HepG2 (cell line): Measurements from ENCODE around the gene CAMTA1. TPM values are rescaled to one million over a fixed set of nuclear protein-coding genes. Genes with fewer than 3 reads are reported as not detected.

ENCODE experiments used
- ATAC-seq: fragments of 200-7000 bp; cut with Tn5 transposase; 3 replicates; pipeline ENCODE4 v1.9.1; 2020; ENCODE audit warnings: mild to moderate bottlenecking, moderate library complexity
- BruUV-seq: library from RNA; stranded (reverse); fragments of 400-500 nt; replicated peaks from 2 replicates; lab custom pipeline; 2021; lab: Mats Ljungman, UMichigan
- CTCF ChIA-PET: fragments of 300-600 bp; formaldehyde crosslinking; extraction: SDS; loops from one replicate; lab custom pipeline; 2021; ENCODE audit warnings: low total read pairs, inconsistent platforms, low intra/inter-chr PET ratio; lab: Yijun Ruan, JAX
- POLR2A ChIA-PET: fragments of 350-600 bp; sonication (Branson Sonifier 250); formaldehyde crosslinking; loops from one replicate; lab custom pipeline; 2020; ENCODE audit warnings: antibody characterized with exemption, inconsistent platforms; lab: Yijun Ruan, JAX
- DNase-seq: peaks from one replicate; pipeline ENCODE4 v3.0.0-alpha.2; 2015; ENCODE audit warnings: low spot score
- FAIRE-seq: peaks from 3 replicates; lab custom pipeline; 2011; peaks lifted over from hg19 to GRCh38; lab: Jason Lieb, UNC
- H2AFZ ChIP-seq: one replicate; pipeline ENCODE4 v1.6.1; 2011; ENCODE audit warnings: low read length, inconsistent platforms
- H3K27ac ChIP-seq: fragments of 300-600 bp; 3 replicates; pipeline ENCODE4 v1.8.0; 2011; ENCODE audit warnings: mixed run types, mild to moderate bottlenecking, mixed read lengths, low read length, inconsistent platforms; ENCODE audit not compliant: insufficient read depth; ENCODE audit errors: extremely low read length
- H3K27me3 ChIP-seq, 2 experiments: fragments of 200-600 bp in 1 of 2; 2 replicates in 1 of 2; 3 replicates in 1 of 2; pipeline versions ENCODE4 v1.6.0 to v1.8.0; 2011; ENCODE audit warnings: low read length in 2 of 2, mild to moderate bottlenecking in 2 of 2, moderate library complexity in 2 of 2, inconsistent platforms in 1 of 2; ENCODE audit not compliant: insufficient read depth in 2 of 2, control insufficient read depth in 1 of 2
- H3K36me3 ChIP-seq, 2 experiments: fragments of 200-600 bp in 1 of 2; replicated peaks in 1 of 2; 2 replicates in 1 of 2; 3 replicates in 1 of 2; pipeline versions ENCODE4 v1.5.1 to v1.8.0; 2011; ENCODE audit warnings: low read length in 2 of 2, inconsistent platforms in 1 of 2; ENCODE audit not compliant: insufficient read depth in 2 of 2, control insufficient read depth in 1 of 2
- H3K4me1 ChIP-seq: 2 replicates; pipeline ENCODE4 v1.5.1; 2012; ENCODE audit warnings: low read length, inconsistent platforms; ENCODE audit not compliant: insufficient read depth
- H3K4me2 ChIP-seq: 2 replicates; pipeline ENCODE4 v1.6.0; 2011; ENCODE audit warnings: low read depth, low read length, inconsistent platforms
- H3K4me3 ChIP-seq, 3 experiments: fragments of 200-600 bp in 1 of 3; sonication (generic), shearing (Covaris generic) in 1 of 3; replicated peaks in 1 of 3; 2 replicates each; pipeline ENCODE4 v1.5.1; 2011 to 2016; ENCODE audit warnings: low read length in 3 of 3, inconsistent platforms in 2 of 3, low read depth in 2 of 3, mild to moderate bottlenecking in 2 of 3, control low read depth in 1 of 3, mixed read lengths in 1 of 3; ENCODE audit not compliant: insufficient read depth in 1 of 3
- H3K79me2 ChIP-seq: one replicate; pipeline ENCODE4 v1.6.1; 2011; ENCODE audit warnings: low read length, inconsistent platforms; ENCODE audit not compliant: insufficient read depth
- H3K9ac ChIP-seq: 2 replicates; pipeline ENCODE4 v1.6.0; 2011; ENCODE audit warnings: mild to moderate bottlenecking, low read depth, low read length, inconsistent platforms; ENCODE audit not compliant: insufficient read depth
- H3K9me3 ChIP-seq: 2 replicates; pipeline ENCODE4 v1.5.1; 2012; ENCODE audit warnings: mild to moderate bottlenecking, low read length
- H4K20me1 ChIP-seq: 2 replicates; pipeline ENCODE4 v1.6.0; 2011; ENCODE audit warnings: inconsistent platforms, mild to moderate bottlenecking, low read length, moderate library complexity; ENCODE audit not compliant: insufficient read depth
- ARID3A ChIP-seq: IDR thresholded peaks from 2 replicates; pipeline ENCODE4 v1.6.1; 2012; ENCODE audit warnings: low read depth, low read length, improper control_type of control experiment
- CENPT ChIP-seq: sonication (generic); formaldehyde crosslinking; IDR thresholded peaks from 2 replicates; pipeline ENCODE4 v1.8.0; 2022; ENCODE audit warnings: low read depth, mild to moderate bottlenecking, moderate library complexity, missing genetic modification reagents
- FIP1L1 ChIP-seq: fragments of 200-400 bp; formaldehyde crosslinking; IDR thresholded peaks from 2 replicates; pipeline ENCODE4 v1.6.1; 2018; ENCODE audit warnings: low read depth, mild to moderate bottlenecking, low read length, moderate library complexity, borderline replicate concordance; ENCODE audit not compliant: insufficient read depth
- HCFC1 ChIP-seq: fragments of 150-350 bp; IDR thresholded peaks from 2 replicates; pipeline ENCODE4 v1.6.1; 2014; ENCODE audit warnings: low read depth, low read length
- NPAS2 ChIP-seq: sonication (generic); formaldehyde crosslinking; IDR thresholded peaks from 2 replicates; pipeline ENCODE4 v1.8.0; 2022; ENCODE audit warnings: mild to moderate bottlenecking, missing genetic modification reagents, borderline replicate concordance
- NR2F2 ChIP-seq: IDR thresholded peaks from 2 replicates; pipeline ENCODE4 v1.6.1; 2012; ENCODE audit warnings: low read depth, inconsistent platforms, borderline replicate concordance
- PHF8 ChIP-seq: sonication (generic); formaldehyde crosslinking; IDR thresholded peaks from 2 replicates; pipeline ENCODE4 v1.5.0; 2020; ENCODE audit warnings: missing genetic modification reagents
- RELA ChIP-seq: sonication (generic); formaldehyde crosslinking; IDR thresholded peaks from 2 replicates; pipeline ENCODE4 v1.4.0; 2020; ENCODE audit warnings: missing genetic modification reagents
- SAFB2 ChIP-seq: sonication (generic); formaldehyde crosslinking; IDR thresholded peaks from 2 replicates; pipeline ENCODE4 v1.5.1; 2020; ENCODE audit warnings: missing genetic modification reagents, low read depth, mild to moderate bottlenecking, borderline replicate concordance
- SSRP1 ChIP-seq: IDR thresholded peaks from 2 replicates; pipeline ENCODE4 v1.6.1; 2016; ENCODE audit warnings: control low read depth
- SUZ12 ChIP-seq: fragments of 150-350 bp; IDR thresholded peaks from 2 replicates; pipeline ENCODE4 v1.6.1; 2014; ENCODE audit warnings: low read depth, low read length
- ZNF460 ChIP-seq: sonication (generic); formaldehyde crosslinking; IDR thresholded peaks from 2 replicates; pipeline ENCODE4 v1.5.1; 2020; ENCODE audit warnings: missing genetic modification reagents, mild to moderate bottlenecking, borderline replicate concordance
- ZNF660 ChIP-seq: sonication (generic); formaldehyde crosslinking; IDR thresholded peaks from 2 replicates; pipeline ENCODE4 v1.5.1; 2020; ENCODE audit warnings: mild to moderate bottlenecking, low read depth, missing genetic modification reagents, borderline replicate concordance
- ZNF773 ChIP-seq: sonication (generic); formaldehyde crosslinking; IDR thresholded peaks from 2 replicates; pipeline ENCODE4 v1.4.0; 2020; ENCODE audit warnings: missing genetic modification reagents, borderline replicate concordance
- WGBS: methylation state at CpG from one replicate; pipeline ENCODE4 v1.1.6; 2017; ENCODE audit warnings: low lambda C conversion rate; 5-methylcytosine and 5-hydroxymethylcytosine counted together
- in situ Hi-C: cut with HindIII; loops from 2 replicates; pipeline ENCODE4 v1.10.0; 2017; ENCODE audit warnings: low pct_unique_long_range_greater_than_20kb; ENCODE audit not compliant: extremely low pct_ligation_motif_present
- intact Hi-C: fragments of 100-400 bp; cut with micrococcal nuclease; formaldehyde crosslinking; loops from one replicate; pipeline ENCODE4 v1.10.0; 2022; ENCODE audit not compliant: unreplicated experiment
- polyA plus RNA-seq, 8 experiments: library from polyadenylated mRNA; depleted of rRNA in 3 of 8; stranded (reverse) in 7 of 8; unstranded in 1 of 8; fragments of >200 nt; fragmentation: Illumina TruSeq in 4 of 8; extraction: Trizol in 4 of 8; gene quantifications; 2 replicates each; pipeline versions ENCODE4 v1.2.1 to v1.2.3, GENCODE V29; 2011 to 2016; ENCODE audit warnings: low read depth in 4 of 8, missing spikeins in 1 of 8, mixed read lengths in 1 of 8; ENCODE audit not compliant: insufficient read depth in 1 of 8
- total RNA-seq, 5 experiments: library from RNA; depleted of rRNA; stranded (reverse); fragments of >200 nt; fragmentation: Illumina TruSeq; extraction: Trizol; gene quantifications; 2 replicates each; pipeline ENCODE4 v1.2.3, GENCODE V29; 2016; ENCODE audit warnings: low read depth in 1 of 5

Gene CAMTA1
- total and polyA plus RNA-seq, 2 of the 13 experiments (the other 11 are each of a cell fraction or from before 2014, with no cell fraction given): 25.0 to 36.4 TPM

GRCh38 chr1:7393136-7393535 is 607.9 kb downstream of the CAMTA1 start:
- POLR2A ChIA-PET: no interaction called here
- H3K27ac ChIP-seq: no peak overlapping the region
- no peak for TF ChIP-seq ZNF660 (CRISPR knock-in tag)
- TF ChIP-seq ARID3A: no peak
- TF ChIP-seq SUZ12: no peak
- H4K20me1 ChIP-seq: no peaks in the 10 kb centered on the region; the same call in 1 of the 2 replicates
- no peak overlapping the region for H2AFZ ChIP-seq
- H3K9me3 ChIP-seq: peaks cover 9% of the 10 kb centered on the region
- no peak overlapping the region for H3K9ac ChIP-seq
- DNase-seq: no peak
- no peak overlapping the region for H3K4me3 ChIP-seq
- no TSS peak for BruUV-seq
- no peaks in the 10 kb centered on the region for H3K79me2 ChIP-seq
- peaks cover 0 to 7% of the 10 kb centered on the region in 2 experiments; a peak in 1 of 5 replicates for H3K27me3 ChIP-seq
- ATAC-seq: no peak
- FAIRE-seq: no peak
- intact Hi-C loops (no loop called here), in situ Hi-C loops (no loop called here)
- no peak overlapping the region for H3K4me2 ChIP-seq
- H3K4me1 ChIP-seq: no peaks in the 10 kb centered on the region
- H3K36me3 ChIP-seq: no peaks in the 10 kb centered on the region
- CTCF ChIA-PET: no interaction called here
- WGBS: 0% methylated on average over 1 of the region's 1 CpG

GRCh38 chr1:7395251-7395650 is 610.0 kb downstream of the CAMTA1 start:
- BruUV-seq: no TSS peak
- POLR2A ChIA-PET: no interaction called here

More at GRCh38 chr1:7395251-7395650, 610.0 kb downstream of the CAMTA1 start:
- H3K36me3 ChIP-seq: no peaks in the 10 kb centered on the region
- in situ Hi-C loops: no loop called here
- peaks cover 9% of the 10 kb centered on the region for H3K9me3 ChIP-seq
- no peak overlapping the region for H3K4me3 ChIP-seq
- DNase-seq: no peak
- no peaks in the 10 kb centered on the region for H3K79me2 ChIP-seq
- H3K4me2 ChIP-seq: no peak overlapping the region
- FAIRE-seq: no peak
- no peak for ATAC-seq
- H3K27ac ChIP-seq: no peak overlapping the region
- CTCF ChIA-PET: no interaction called here
- 0% methylated on average over 1 of the region's 1 CpG for WGBS
- intact Hi-C loops: no loop called here
- no peak overlapping the region for H2AFZ ChIP-seq
- no peaks in the 10 kb centered on the region for H4K20me1 ChIP-seq
- TF ChIP-seq ZNF773 (CRISPR knock-in tag): no peak
- no peak for TF ChIP-seq NPAS2 (CRISPR knock-in tag)
- TF ChIP-seq PHF8 (CRISPR knock-in tag): no peak
- no peak for TF ChIP-seq SSRP1 (CRISPR knock-in tag)
- TF ChIP-seq FIP1L1: no peak
- no peak for TF ChIP-seq ZNF460 (CRISPR knock-in tag)
- TF ChIP-seq HCFC1: no peak
- TF ChIP-seq RELA (CRISPR knock-in tag): no peak
- no peak for TF ChIP-seq CENPT (CRISPR knock-in tag)
- no peak for TF ChIP-seq SAFB2
- no peak for TF ChIP-seq NR2F2
- no peaks in the 10 kb centered on the region; a peak in 1 of 5 replicates for H3K27me3 ChIP-seq
- H3K4me1 ChIP-seq: no peaks in the 10 kb centered on the region
- no peak overlapping the region for H3K9ac ChIP-seq
